Subcutaneous adipose tissue (tissue), 4 donors: Measurements from ENCODE around the gene PIM3. TPM values are rescaled to one million over a fixed set of nuclear protein-coding genes. Genes with fewer than 3 reads are reported as not detected.

Experiments
- CTCF ChIP-seq: fragments of 450-650 bp; IDR thresholded peaks from one replicate; pipeline ENCODE4 v1.5.1; 2016; ENCODE audit warnings: low read depth, mild to moderate bottlenecking, control low read depth, antibody characterized with exemption, moderate library complexity
- total RNA-seq, 4 donors: library from RNA; depleted of rRNA; stranded (reverse); fragments of >200 nt; gene quantifications; one replicate each; pipeline ENCODE4 v1.1.0, GENCODE V29; 2016

Gene PIM3
- total RNA-seq, 4 donors from 2014 or later: 25.8 to 174 (median 59.0) TPM

DNA sequence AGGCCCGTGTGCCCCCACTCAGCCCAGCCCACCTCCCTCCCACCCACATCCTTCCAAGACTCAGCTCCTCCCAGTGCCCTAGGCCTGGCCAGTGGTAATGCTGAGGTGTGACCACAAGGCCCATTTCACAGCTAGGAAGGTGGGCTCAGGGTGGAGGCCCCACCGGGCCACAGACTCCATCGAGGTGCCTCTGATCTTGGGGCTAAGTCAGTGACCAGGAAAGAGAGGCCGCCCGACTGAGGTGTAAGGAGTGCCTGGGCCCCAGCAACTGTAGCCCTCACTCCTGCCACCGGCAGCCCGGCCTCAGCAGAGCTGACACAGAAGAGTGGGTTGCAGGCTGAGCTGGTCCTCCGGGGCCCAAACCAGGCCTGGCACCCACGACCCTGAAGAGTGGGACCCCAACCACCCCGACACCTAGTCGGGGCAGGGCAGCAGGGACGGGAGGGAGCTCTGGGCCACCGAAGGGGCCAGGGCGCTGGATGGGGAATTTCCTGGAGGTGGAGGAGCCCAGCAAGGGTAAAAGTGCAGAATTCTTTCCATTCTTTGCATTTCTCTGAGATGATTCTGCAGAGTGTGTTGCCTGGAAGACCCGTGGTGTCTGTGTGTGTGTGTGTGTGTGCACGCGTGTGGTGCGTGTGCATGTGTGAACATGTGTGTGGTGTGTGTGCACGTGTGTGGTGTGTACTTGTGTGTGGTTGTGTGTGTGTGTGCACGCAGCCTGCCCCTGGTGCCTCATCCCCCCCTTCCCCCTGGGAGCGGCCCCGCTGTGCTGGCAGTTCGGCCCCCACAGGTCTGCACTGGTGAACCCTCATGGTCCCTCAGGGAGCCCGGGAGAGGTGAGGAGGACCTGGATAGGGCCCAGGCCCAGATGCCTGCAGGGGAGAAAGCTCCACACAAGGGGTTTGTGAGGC, 8.3 kb upstream of the PIM3 start:
- no peak for TF ChIP-seq CTCF

DNA sequence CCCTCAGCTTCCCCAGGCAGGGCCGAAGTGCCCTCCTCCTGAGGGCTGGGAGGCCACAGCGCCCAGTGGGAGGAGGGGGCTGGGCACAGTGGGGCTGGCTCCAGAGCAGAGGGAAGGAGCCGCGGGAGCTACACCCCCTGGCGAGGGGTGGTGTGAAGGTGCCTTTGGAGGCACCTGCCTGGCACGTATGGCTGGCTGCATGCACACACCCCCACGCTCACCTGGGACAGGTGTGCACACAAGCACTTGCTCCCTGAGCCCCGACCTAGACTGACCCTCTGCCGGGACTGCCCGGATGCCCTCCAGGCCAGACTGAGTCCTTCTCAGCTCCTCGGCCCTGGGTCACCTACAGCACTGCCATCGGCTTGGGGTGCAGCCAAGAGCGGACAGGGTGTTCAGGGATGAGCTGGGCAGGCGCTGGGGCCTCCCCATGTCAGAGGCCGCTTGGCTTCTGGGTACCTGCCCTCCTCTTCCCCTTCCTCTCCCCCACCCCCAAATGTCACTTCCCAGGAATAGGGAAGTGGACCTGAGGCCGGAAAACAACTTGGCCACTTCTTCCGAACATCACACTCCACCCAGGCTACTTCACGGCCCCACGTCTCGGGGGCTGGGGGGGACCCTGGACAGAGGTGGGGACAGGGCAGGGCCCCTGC, 7.4 kb upstream of the PIM3 start:
- TF ChIP-seq CTCF: no peak

GRCh38 chr22:49953680-49954344, 6.8 kb upstream of the PIM3 start:
- TF ChIP-seq CTCF: no peak

DNA sequence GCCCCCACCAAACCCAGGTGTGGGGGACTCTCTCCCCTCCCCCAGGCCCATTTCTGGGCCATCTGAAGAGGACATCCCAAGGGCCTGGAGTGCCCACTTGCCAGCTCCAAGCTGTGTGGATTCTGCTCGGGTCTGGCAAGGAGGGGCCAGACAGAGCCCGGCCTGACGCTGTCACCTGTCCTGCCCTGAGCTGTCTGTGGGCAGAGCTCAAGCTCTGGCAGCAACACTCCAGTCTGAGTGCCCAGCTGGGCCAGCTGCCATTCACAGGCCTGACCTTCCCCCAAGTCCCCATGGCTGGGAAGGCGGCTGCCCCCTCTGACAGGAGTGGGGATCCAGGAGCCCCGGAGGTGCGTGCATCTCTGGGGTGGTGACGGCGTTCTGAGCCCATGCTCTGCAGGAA, 6.2 kb upstream of the PIM3 start:
- TF ChIP-seq CTCF: no peak

GRCh38 chr22:49954991-49955580, 5.5 kb upstream of the PIM3 start:
- no peak for TF ChIP-seq CTCF

- TF ChIP-seq CTCF: no peak
Measured at GRCh38 chr22:49955581-49956417, 4.8 kb upstream of the PIM3 start.
